Endothelial cell of umbilical vein (primary cell): ENCODE data around the gene STAT5A.

Source experiments
- CTCF ChIP-seq, 2 donors: IDR thresholded peaks; 1 replicate in 1 of 2; 2 replicates in 1 of 2; pipeline ENCODE4 v1.5.1; 2011; ENCODE audit warnings: low read length in 2 of 2, mild to moderate bottlenecking in 2 of 2, moderate library complexity in 2 of 2, control low read depth in 1 of 2, inconsistent platforms in 1 of 2, low read depth in 1 of 2; ENCODE audit not compliant: insufficient read depth in 1 of 2; ENCODE audit errors: extremely low read depth in 1 of 2
- EZH2 ChIP-seq: IDR thresholded peaks from 2 replicates; pipeline ENCODE4 v1.6.1; 2012; ENCODE audit warnings: borderline replicate concordance, low read depth, mild to moderate bottlenecking, moderate library complexity, low read length, inconsistent platforms; ENCODE audit not compliant: severe bottlenecking
- FOS ChIP-seq: IDR thresholded peaks from 2 replicates; pipeline ENCODE4 v1.6.1; 2011; ENCODE audit warnings: mild to moderate bottlenecking, low read length, moderate library complexity, borderline replicate concordance; ENCODE audit not compliant: insufficient read depth
- GATA2 ChIP-seq: IDR thresholded peaks from 2 replicates; pipeline ENCODE4 v1.7.0; 2011; ENCODE audit warnings: low read depth, mild to moderate bottlenecking, moderate library complexity, mixed read lengths, low read length; ENCODE audit not compliant: insufficient read length, insufficient read depth
- JUN ChIP-seq: IDR thresholded peaks from 2 replicates; pipeline ENCODE4 v1.6.1; 2011; ENCODE audit warnings: borderline replicate concordance, low read depth; ENCODE audit not compliant: insufficient read length, insufficient read depth
- MYC ChIP-seq: IDR thresholded peaks from one replicate; pipeline ENCODE4 v1.6.1; 2011; ENCODE audit warnings: mild to moderate bottlenecking, low read depth, low read length
- POLR2A ChIP-seq: IDR thresholded peaks from 2 replicates; pipeline ENCODE4 v1.6.1; 2012; ENCODE audit warnings: low read depth, mild to moderate bottlenecking, control low read depth, low read length
- POLR2AphosphoS5 ChIP-seq: IDR thresholded peaks from 2 replicates; pipeline ENCODE4 v1.6.1; 2012; ENCODE audit warnings: low read depth, mild to moderate bottlenecking, control low read depth, low read length, moderate library complexity; ENCODE audit not compliant: insufficient read depth
- TF ChIP-seq, protein P1 (sequence below): IDR thresholded peaks from 2 replicates; pipeline ENCODE4 v1.6.1; 2011; ENCODE audit not compliant: insufficient read depth, insufficient read length

DNA sequence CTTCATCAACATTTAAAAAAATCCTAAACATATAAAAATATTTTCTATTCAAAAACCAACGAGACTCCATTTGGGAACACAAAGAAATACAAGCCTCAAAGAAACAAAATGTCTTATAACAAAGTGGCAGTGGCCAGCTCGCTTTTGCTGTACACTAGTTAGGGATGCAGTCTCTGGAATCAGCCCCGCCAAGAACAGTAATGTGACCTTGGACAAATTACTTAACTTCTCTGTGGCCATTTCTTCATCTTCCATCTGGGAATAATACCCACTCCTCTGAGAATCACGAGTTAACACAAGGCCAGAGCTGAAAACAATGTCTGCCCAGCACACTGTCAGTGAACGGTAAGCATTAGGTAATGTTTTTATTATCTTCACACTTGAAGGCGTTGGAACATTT is 17.7 kb upstream of the STAT5A start:
- no peak for TF ChIP-seq POLR2AphosphoS5
- TF ChIP-seq CTCF (IDR thresholded peaks at IDR 0.05; ENCODE audit: extremely low read depth in 1 of 2, insufficient read depth in 1 of 2, low read depth in 1 of 2, low read length in 2 of 2), result no peak
- no peak for TF ChIP-seq EZH2
- no peak for TF ChIP-seq POLR2A
- no peak for TF ChIP-seq JUN
- TF ChIP-seq GATA2, result no peak
- TF ChIP-seq, protein P1, sequence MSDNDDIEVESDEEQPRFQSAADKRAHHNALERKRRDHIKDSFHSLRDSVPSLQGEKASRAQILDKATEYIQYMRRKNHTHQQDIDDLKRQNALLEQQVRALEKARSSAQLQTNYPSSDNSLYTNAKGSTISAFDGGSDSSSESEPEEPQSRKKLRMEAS, result no peak
- no peak for TF ChIP-seq MYC
- no peak for TF ChIP-seq FOS
